Measurements from ENCODE around the gene C1QTNF1.
"Not testable (repeated sequence)": the region's sequence is repeated elsewhere in the genome, so short reads cannot be mapped to it uniquely, and the experiment has no call there.

The C1QTNF1 gene

DNA sequence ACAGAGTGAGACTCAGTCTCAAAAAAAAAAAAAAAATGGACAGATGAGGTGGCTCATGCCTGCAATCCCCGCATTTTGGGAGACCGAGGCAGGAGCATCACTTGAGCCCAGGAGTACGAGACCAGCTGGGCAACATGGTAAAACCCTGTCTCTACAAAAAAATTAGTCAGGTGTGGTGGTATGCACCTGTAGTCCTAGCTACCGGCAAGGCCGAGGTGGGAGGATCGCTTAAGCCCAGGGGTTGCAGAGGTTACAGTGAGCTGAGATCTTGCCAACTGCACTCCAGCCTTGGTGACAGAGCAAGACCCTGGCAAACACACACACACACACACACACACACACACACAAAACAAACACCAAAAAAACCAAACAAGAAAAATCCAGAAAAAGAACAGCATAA lies 43.0 kb downstream of the C1QTNF1 start:
- TF ChIP-seq, protein P1, sequence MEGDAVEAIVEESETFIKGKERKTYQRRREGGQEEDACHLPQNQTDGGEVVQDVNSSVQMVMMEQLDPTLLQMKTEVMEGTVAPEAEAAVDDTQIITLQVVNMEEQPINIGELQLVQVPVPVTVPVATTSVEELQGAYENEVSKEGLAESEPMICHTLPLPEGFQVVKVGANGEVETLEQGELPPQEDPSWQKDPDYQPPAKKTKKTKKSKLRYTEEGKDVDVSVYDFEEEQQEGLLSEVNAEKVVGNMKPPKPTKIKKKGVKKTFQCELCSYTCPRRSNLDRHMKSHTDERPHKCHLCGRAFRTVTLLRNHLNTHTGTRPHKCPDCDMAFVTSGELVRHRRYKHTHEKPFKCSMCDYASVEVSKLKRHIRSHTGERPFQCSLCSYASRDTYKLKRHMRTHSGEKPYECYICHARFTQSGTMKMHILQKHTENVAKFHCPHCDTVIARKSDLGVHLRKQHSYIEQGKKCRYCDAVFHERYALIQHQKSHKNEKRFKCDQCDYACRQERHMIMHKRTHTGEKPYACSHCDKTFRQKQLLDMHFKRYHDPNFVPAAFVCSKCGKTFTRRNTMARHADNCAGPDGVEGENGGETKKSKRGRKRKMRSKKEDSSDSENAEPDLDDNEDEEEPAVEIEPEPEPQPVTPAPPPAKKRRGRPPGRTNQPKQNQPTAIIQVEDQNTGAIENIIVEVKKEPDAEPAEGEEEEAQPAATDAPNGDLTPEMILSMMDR (conservative IDR thresholded peaks at IDR 0.05; ENCODE audit: low read depth, low read length) = no peak
- no peak overlapping the region for H3K4me3 ChIP-seq (ENCODE audit: low read depth, low read length)
- no peak for DNase-seq (ENCODE audit: low read depth)

DNA sequence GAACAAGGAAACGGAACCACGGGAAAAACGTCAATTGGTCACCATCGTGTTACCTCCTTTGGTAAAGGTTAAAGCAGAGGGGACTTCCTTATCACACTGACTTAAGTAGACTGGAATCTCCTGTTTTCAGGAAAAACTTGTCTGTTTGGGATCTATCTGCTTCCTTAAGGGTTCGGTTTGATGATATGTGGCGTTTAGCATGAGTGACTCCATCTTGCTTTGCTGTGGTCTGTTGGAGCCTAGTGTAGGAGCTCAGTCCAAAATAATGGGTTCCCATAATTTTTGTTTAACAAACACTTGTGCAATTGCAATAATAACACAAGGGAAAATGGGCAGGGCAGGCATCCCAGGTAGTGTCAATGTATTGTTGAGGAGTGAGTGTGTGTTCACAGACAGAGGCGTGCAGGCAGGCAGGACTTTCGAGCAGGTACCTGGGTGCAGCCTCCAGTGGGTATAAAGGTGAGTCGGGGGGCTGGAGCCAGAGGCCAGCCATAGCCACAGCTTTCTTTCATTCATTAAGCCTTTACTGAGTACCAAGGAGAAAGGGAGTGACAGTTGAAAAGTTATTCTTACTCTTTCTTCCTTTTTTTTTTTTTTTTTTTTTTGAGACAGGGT lies 46.4 kb downstream of the C1QTNF1 start:
- no peak overlapping the region for H3K4me3 ChIP-seq (ENCODE audit: low read depth, low read length)
- TF ChIP-seq, protein P1 (conservative IDR thresholded peaks at IDR 0.05; ENCODE audit: low read depth, low read length) = no peak
- no peak for DNase-seq (ENCODE audit: low read depth)

DNA sequence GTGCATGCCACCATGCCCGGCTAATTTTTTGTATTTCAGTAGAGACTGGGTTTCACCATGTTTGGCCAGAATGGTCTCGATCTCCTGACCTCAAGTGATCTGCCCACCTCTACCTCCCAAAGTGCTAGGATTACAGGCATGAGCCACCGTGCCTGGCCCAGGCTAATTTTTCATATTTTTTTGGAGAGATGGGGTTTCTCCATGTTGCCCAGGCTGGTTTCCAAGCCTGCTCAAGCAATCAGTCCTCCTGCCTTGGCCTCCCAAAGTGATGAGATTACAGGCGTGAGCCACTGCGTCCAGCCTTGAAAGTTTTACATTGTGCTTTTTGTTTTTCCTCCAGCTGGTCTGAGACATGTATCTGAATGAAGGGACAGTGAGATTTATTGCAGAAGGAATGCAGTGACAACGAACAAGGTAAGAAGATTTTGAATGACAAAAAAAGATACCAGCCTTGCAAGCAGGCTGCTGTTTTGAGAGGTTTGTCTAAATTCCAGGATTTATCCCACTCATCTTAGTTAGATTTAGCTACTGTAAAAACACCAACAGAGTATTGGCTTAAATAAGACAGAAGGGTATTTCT lies 47.3 kb downstream of the C1QTNF1 start:
- H3K4me3 ChIP-seq (ENCODE audit: low read depth, low read length) = no peak overlapping the region
- no peak for DNase-seq (ENCODE audit: low read depth)
- TF ChIP-seq, protein P1 (conservative IDR thresholded peaks at IDR 0.05; ENCODE audit: low read depth, low read length) = no peak

- no peak for DNase-seq (ENCODE audit: low read depth)
- TF ChIP-seq, protein P1 (conservative IDR thresholded peaks at IDR 0.05; ENCODE audit: low read depth, low read length) = no peak
- no peak overlapping the region for H3K4me3 ChIP-seq (ENCODE audit: low read depth, low read length)
Observed at GRCh38 chr17:79072544-79072943, 48.6 kb downstream of the C1QTNF1 start.

DNA sequence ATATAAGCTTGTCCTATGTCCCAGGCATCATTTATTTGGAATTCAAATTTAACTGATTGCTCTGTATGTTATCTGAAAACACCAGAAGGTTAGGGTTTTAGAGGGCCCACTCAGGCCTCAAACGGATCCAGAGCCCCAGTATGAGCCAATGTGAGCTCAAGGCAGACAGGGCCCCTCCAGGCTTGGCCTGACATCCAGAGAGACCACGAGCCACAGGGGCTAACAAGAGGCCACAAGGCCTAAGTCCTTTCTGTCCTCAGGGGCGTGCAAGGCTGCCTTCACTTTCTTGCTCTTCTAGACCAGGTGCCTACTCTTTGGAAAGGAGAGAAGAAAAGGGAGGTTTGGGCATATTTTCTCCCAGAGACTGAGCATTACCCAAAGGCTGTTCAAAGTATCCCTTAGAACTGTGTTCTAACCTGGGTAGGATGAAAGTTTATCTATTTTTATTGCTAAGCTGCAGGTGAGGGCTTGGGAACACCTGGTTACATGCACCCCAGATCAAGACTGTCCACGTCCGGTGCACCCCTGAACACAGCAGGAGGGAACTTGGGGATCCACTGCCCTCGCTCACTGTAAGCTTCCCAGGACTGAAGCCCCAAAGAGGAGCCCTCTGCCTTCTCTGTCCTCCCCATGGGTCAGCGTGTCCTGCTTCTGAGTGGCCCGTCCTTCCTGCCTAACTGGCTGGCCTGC lies 49.2 kb downstream of the C1QTNF1 start:
- TF ChIP-seq, protein P1 (conservative IDR thresholded peaks at IDR 0.05; ENCODE audit: low read depth, low read length) = no peak
- no peak for DNase-seq (ENCODE audit: low read depth)
- no peak overlapping the region for H3K4me3 ChIP-seq (ENCODE audit: low read depth, low read length)

GRCh38 chr17:79073706-79074088 lies 49.7 kb downstream of the C1QTNF1 start:
- DNase-seq (ENCODE audit: low read depth) = no peak
- TF ChIP-seq, protein P1 (conservative IDR thresholded peaks at IDR 0.05; ENCODE audit: low read depth, low read length) = no peak
- no peak overlapping the region for H3K4me3 ChIP-seq (ENCODE audit: low read depth, low read length)

DNA sequence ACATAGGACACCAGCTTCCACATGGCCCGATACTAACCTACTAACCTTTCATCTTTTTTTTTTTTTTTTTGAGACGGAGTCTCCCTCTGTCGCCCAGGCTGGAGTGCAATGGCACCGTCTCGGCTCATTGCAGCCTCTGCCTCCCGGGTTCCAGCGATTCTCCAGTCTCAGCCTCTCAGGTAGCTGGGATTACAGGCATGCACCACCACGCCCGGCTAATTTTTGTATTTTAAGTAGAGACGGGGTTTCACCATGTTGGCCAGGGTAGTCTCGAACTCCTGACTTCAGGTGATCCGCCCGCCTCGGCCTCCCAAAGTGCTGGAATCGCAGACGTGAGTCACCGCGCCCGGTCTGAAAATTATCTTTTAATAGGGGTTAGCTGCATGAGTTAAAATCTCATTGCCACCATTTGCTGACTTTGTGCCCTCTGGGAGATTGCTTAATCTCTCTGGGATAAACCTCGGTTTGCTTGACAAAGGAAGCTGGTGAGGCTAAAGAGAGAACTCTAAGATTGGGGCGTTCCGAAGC lies 50.2 kb downstream of the C1QTNF1 start:
- H3K4me3 ChIP-seq (ENCODE audit: low read depth, low read length) = peak overlapping the region; percentile 67
- DNase-seq (ENCODE audit: low read depth) = not testable (repeated sequence)

All from choroid plexus epithelial cell (primary cell).